ENCODE data around the gene CXXC5.

CXXC5 gene

DNA sequence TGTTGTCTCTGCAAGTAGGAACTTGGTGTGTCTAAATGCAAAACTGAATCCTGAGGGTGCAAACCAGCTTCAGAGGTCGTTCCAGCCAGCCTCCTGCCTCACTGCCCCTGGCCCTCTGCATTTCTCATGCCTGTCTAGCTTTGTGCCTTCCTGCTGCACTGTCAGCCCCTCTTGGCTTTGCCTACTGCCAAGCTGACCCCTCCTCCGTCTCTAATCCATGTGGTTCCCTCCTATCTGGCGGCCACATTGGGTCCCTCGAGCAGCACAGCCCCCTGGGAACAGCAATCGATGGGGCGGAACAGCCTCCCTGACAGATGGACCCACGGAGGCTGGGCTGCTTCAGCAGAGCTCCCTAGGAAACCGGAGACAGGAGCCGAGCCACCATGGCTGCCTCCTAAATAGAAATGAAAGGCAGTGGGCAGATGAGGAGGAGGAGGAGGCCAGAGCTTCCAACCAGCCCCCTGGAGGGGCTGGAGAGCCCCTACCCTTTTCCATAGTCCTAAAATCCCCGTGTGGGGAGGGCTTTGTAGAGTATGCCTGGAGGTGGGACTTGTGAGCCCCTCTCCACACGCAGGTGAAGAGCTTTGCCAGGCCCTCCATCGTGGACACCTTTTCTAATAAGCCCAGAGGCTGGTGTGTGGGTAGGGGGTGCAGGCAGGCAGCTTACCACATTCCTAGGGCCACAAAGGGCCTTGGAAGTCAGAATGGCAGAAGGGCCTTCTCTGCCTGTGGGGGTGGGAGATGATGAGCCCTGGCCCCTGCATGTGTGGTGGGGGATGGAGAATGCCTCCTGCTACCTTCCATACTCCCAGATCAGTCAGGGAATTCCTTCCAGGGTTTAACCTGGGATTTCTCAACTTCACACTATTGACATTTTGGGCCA, 9.2 kb upstream of the CXXC5 start:
- no peak for DNase-seq

DNA sequence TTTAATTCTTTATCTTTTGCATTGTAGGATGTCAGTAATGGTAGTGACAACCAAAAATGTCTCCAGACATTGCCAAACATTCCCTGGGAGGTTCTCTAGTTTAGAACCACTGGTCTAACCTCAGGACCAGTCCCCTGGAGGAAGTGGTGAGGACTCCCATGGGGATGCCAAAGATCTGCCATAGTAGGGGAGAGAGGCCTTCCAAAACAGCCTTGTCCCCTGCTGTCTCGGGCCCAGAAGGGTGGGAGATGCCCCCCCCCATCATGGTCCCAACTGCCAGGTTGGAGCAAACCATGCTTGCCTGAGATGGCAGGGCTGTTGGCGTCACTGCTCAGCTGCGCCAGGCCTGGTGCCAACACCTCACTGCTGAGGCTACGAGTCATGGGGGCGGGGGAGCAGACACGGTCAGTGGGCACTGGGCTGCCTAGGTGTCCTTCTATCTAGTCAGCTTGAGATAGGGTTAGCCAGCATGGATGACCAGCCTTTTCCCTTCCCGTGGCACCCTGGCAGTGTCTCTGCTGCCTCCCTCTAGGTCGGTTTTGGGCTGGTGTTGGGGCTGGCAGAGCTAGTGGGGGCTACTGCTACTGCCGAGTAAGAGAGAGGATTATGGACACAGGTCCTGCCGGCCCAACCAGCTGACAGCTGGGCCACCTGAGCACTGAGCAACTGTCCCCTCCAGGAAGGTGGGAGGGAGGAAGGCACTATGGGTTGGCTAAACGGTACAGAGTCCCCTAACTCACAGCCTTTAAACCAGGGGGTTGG, 8.3 kb upstream of the CXXC5 start:
- no peak for DNase-seq

DNA sequence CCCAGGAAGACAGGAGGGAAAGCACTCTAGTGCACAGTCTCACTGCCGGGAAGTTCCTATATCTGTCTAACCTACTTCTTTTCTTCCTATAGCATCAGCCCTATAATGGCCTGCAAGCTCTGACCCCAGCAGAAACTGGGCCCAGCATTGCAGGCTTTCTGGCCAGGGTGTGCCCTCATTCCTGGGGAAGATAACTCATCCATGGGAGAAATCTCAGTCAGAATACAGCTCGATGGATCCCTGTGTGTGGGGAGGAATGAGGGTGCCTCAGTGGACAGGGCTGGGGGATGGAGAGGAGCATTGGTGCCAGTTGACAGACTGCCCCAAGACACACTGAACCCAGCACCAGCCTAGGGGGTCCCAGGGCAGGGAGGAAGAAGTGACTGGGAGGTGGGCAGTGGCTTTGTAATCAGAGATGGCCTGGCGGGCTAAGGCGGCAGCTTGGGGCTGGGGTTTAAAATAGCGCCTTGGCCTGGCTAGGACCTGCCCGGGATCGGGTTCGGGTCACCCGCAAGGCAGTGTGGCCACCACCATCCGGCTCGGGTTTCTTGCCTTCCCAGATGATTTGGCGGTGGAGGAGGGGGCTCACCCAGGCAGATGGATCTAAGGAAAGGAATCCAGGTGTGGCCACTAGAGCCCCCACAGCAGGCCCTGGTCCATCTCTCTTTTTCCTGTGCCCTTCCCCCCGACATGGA, 7.6 kb upstream of the CXXC5 start:
- DNase-seq = no peak

DNA sequence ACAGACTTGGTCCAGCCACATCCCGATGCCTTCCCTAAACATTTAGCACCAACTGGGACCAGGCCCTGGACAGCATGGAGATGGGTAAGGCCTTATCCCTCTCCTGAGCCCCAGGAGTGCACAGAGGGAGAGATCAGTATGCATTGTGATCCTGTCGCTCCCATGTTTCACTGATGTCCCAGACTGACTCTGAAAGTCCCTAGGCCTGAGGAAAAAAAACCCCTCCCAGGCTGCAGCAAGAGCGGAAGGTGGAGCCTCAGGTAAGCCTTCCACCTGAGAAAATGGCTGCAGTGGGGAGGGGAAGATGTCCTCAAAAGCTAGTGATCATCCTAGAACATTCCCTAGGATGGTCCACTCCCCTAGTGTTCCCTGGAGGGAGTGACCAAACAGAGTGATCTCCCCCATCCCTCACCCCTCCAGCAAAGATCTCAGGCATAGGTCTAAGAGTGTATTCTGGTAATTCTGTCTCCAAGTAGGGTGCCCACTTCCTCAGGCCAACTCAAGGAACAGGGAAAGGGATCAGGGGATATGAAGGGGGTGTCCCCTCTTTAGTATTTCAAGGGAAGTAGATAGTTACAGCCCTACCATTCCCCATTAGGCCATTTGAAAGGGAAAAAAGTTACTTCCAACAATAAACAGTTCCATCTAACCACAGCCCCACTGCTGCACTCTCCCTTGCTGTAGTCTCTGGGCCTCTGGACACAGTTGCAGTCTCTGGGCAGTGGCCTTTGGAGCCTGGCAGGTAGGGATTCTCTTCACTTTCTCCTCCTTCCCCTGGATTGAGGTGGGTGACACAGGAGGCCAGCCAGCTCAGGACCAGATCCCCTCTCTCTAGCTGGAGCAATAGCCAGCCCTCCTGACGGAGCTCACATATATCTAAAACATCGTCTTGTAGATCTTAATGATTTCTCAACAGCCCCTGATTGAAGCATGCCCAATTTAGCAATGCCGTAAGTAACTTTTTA, 6.8 kb upstream of the CXXC5 start:
- DNase-seq = no peak

DNA sequence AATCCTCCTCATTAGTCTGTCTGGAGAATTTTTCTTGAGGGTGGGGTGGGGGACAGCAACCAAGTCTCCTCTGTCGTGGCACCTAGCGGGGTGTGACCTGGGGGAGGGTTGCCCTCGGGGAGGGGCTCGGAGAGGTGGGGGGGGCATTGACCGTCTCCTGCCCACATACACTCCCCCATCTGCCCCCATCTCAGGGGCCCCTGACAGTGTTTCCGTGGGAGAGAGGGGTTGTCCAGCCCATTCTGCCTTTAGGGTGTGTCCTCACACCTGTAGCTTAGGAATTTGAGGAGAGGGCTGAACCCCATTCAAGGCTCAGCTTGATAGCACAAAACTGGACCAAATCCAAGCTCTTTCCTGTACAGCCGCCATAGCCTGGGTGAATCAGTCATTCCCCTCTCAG, 5.9 kb upstream of the CXXC5 start:
- DNase-seq = no peak

DNA sequence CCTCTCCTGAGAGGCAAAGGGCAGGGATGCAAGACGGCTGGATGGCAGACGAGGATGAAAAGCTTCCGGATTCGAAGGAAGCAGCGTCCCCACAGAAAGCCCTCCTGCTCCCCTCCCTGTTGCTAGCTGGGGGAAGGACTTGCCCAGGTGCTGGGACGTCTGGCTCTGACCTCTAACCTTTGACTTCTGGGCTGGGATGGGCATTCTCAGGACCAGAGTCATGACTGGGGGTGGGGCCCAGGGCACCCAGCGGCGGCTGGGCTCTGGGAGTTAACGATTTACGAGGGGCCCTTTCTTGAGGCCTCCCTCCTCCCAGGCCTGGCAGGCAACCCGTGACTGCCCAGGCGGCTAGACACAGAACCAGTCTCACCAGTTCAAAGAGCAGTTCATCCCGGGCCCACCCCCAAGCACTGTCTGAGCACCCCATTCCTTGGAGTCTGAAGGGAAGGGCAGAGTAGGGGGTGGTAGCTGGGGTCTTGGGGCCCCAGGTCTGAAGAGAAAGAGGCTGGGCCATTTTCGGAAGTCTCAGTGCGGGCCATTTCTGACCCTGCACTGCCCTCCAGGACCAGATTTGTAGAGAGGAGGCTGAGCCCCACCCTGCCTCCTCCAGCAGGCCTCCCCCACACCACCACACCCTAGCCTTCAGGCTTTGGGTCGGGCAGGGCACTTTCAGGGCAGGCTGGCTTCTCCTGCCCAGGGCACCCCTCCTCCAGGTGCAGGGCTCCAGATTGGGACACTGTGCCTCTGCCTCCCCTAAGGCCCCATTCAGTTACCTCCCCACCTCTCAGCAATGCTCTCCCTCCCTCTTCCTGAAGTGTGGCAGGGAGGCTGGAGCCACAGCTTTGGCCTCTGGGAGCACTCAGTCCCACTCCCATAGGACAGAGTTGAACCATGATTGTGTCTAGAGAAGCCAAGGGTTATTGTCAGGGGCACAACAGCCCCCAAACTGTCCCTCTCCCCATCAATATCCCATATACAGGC, 5.0 kb upstream of the CXXC5 start:
- no peak for DNase-seq

DNA sequence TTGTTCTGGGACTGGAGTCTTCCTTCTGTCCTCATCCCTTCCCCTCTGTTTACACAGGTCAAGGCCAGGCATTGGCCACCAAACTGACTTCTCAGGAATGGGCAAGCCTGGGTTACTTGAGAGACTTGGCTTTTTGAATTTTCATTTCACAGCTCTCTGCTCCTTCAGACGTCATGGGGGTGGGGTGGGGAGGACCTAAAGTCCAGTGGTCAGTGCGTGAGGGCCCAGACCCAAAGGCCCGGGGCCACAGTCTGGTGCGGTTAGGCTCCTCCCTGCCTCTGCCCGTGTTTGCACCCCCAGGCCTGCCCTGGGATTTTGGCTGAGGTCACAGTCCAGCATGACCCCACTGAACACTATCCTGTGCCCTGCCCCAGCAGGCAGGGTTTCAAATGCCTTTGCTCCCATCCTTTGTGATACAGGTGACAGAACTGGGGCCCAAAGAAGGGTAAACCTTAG, 4.1 kb upstream of the CXXC5 start:
- DNase-seq = no peak

DNA sequence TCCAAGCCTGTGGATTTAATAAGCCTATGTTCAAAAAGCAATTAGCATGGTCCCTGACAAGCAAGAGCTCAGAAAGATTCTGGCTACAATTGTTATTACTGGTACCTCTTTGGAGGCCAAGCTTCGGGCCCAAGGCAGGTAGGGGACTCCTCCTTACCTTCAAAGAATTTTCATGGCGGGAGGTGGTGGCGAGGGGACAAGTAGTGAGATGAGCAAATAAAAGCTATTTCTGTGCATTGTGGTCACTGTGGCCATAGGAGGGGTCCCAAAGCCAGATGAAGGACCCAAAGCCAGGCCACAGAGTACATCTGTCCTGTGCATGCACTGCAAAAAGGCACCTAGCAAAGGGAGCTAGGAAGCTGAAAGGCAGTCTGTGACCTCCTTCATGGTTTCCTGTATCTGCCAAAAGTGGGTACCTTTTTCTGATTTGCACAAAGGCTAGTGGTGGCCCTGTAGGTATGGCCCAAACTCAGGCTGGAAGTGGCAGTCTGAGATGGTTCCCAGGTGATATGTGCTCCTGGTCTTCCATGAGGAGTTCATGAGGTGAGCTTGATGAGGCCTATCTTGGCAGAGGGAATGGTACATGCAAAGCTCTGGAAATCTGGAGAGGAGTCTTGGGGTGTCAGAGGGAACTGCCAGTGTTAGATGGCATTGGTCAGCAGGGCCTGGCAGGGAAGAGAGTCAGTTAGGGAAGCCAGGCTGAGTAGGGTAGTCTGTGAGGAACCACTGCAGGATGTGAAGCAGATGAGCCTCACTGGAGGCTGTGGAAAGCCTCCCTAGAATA, 3.3 kb upstream of the CXXC5 start:
- no peak for DNase-seq

DNA sequence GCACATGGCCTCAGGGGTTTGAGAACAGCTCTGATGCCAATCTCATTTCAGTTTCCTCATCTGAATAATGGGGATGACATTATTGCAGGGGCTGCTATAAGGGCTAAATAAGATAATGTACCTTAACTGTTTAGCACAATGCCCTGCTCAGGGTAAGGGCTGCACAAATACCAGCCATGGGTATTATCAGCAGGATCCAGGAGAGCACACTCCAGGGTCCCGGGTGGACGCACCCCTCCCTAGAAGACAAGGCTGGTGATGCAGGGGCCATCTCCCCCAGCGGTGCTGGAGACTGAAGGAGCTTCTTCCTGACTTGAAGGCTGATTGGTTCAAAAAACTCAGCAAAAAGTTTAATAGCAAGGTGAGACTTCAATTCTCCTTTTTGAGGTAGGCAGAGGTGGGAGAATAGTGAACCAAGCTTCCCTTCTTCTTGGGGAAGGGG, 2.7 kb upstream of the CXXC5 start:
- no peak for DNase-seq

DNA sequence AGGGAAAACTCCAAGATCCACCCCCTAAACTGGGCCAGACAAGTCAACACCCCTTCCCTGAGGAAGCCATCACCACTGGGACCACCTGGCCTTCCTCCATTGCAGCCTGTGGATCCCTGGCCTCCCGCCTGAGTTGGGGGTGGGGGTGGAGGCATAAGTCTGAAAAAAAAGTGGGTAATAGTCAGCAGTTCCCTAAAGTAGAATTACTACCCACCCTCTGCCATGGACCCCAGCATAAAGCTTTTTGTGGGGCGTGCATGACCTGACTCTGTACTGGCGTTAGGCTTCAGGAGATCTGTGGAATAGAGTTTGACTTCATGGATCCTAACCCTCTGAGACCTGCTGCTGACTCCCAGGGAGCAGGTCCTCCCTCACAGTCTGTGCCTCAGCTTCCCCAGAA, 2.0 kb upstream of the CXXC5 start:
- no peak for DNase-seq

DNA sequence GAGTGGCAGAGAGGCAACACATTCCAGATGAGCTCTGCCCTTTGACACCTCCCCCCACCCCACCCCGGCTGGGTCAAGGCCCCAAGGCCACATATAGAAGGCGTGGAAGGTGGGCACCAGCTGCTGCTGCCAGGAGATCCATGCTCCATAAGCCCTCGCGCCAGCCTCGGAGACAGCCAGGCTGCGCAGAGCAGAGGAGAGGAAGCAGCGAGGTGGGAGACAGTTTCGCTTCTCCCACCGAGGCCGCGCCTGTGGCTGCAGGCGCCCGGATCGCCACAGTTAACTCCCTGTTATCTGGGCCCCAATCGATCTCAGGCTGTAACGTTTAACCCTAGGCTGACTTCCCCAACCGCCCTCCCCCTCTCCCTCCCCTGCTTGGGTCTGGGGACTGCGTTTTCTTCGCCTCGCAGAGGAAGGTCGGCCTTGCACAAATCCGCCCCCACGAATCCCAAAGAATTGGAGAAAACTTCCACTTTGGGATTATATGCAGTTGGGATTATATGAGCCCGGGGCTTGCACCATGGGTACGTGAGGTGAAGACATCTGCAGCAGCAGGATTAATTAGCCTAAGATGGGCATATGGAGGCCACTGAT, 1.1 kb upstream of the CXXC5 start:
- DNase-seq = no peak

DNA sequence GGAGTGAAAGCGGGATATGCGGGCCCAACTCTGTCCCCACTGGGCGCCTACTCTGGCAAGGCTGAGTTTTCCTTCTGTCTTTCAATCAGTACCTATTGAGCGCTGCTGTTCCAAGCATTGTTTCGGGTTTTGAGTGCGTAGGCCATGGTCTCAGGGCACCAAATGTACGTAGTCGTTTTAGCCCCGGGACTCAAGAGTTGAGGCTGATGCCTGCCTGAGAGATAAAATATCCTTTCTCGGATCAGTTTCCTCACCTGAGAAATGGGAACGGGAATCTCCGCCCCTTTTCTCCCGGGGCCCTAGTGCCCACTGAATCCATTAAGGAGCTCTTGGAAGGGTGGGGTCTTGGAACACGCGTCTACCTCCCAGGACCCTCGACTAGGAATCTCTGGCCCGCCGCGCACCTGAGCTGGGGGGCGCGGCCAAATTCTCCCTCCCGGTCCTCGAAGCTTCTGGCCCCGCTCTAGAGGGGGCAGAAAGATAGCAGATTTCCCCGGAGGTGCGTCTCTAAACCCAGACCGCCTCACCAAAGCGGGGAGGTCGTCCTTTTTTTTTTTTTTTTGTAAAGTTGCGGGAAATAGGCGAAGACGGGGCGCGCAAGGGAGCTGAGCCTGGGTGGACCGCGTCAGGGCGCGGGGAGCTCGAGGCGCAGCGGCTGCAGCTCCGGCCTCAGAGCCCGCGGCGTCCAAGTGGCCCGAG, 494 bp upstream of the CXXC5 start:
- DNase-seq = no peak

DNA sequence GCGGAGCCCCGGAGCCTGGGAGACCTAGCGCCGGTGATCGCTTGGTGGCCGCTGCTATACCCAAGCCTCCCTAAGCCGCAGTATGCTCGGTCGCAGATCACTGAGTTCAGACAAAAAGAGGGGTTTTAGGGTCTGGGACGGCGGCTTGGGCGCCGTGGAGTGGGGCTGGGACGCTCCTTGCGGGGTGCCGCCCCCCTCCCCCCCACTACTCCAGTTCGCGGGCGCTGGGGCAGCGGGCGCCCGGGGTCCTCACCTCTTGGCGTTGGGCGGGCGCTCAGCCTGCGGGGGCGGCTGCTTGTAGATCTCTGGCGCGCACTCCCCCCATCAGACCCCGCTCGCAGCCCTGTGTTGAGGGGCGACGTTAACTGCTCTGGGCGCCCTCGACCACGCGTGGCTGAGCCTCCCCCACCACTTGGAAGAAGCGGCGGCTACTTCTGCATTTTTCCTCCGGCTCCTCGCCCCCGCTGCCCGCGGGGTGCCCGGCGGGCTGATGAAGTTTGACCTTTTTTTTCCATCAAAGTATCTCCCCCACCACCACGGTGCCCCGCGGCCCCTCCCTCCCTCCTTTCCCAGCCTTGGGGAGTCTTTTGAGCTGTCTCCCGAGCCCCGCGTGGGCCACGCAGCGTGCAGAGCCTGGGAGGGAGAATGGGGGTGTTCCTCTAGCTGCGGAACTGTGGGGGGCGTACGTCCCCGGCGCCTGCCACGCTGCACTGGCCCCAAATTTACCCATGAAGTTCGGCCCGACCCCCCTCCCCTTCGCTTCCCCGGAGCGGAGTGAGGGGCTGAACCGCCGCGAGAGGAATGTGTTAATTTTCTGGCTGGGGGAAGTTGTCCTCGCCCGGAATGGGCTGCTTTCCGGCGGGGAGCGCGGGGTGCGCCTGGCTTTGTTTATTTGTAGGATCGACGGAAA, 1.2 kb downstream of the CXXC5 start:
- no peak for DNase-seq

DNA sequence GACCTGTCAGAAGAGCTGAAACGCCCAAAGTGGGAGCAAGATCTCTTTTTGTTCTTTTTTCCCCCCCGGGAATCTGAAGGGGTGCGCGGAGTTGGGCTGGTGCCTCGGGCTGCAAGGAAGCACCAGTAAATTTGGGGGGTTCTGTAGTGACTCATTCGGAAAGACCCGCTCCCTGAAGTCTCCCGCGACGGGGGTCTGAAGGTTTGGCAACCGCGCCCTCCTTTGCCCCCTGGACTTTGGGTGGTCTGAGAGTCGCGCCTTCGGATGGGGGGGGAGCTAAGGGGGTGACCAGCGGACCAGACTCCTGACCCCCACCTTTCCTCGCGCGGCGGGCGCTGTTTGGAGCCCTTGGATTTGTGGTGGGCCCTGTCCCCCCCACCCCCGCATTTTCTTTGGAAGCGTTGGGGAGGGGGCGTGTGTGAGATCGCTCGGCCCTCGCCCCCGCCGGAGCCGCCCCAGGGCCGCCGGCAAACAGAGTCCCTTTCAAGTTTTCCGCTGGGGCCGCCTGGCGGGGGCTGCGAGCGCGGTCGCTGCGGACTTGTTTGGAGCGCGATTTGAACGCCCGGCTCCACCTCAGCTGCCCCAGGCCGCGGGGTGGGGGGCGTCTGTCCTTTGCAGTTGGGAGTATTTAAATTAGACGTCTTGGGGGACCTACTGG, 2.0 kb downstream of the CXXC5 start:
- DNase-seq = no peak

DNA sequence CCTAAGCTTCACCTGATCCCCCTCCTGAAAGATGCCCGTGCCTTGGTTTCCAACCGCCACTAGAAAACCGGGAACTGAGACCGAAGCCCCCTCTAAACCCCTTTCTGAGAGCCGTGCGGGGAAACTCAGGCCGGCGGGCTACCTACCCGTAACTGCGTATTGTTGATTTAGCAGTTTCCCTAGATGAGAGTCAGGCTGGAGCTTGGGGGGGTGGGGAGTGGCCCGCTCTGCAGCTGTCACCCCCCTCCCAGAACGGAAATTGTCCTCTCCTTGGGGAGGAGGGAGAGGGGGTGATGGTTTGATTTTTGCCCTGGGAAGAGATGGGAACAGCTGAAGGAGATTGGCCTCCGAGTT, 2.5 kb downstream of the CXXC5 start:
- DNase-seq = no peak

DNA sequence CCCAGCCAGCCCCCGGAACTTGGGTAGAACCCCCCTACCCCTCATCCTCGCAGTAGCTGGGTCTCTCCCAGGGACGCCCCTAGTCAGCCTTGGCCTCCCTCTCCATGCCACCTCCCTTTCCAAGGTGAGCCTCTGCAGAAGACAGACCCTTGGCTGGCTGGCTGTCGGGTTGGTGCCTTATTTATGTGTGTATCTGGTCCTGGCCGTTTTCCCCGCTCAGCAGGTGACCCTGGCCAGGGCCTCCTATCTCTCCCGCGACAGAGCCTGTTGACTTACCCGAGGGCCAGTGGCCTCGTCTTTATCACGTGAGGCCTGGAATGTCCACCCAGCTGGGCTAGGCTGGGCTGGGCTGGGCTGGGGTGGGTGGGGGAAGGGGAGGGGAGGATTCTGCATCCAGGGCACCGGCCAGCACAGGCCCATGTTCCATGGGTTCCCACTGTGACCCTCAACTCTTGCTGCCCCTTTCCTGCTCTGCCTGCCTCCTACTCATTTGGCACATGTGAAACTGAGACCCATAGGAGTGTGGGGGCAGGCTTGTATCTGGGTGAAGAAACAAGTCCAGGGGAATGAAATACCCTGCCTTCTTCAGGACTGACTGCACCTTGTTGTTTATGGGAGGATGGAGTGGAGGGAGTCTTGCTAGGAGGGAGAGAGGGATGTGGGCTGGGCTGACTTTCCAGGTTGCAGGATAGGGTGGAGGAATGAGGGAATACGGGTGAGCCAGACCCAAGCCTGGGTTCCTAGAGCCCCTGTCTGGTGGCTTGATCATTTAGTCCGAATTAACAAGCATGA, 3.1 kb downstream of the CXXC5 start:
- DNase-seq = no peak

Data from activated CD4-positive, alpha-beta T cell treated with anti-CD3 and anti-CD28 coated beads, Interleukin-10, Interleukin-2, amounts not matched to agents 100 ng/mL and 50 ng/mL, durations not matched to agents 16 hours and 8 hours (primary cell).